Lower leg skin (tissue), 4 donors: ENCODE measurements around the gene APOL5. TPM values are rescaled to one million over a fixed set of nuclear protein-coding genes. Genes with fewer than 3 reads are reported as not detected.
"Not testable (repeated sequence)": the region's sequence is repeated elsewhere in the genome, so short reads cannot be mapped to it uniquely, and the experiment has no call there.

Experiments
- DNase-seq, 2 donors: peaks; one replicate each; pipeline ENCODE4 v3.0.0-alpha.2; 2019; ENCODE audit warnings: low spot score in 2 of 2
- H3K4me3 ChIP-seq: fragments of 200-600 bp; sonication (generic); 2 replicates; pipeline ENCODE4 v1.5.1; 2017; ENCODE audit warnings: mild to moderate bottlenecking, low read depth; ENCODE audit not compliant: poor library complexity, severe bottlenecking
- POLR2A ChIP-seq, 2 donors: fragments of 450-650 bp; IDR thresholded peaks; one replicate each; pipeline ENCODE4 v1.6.1; 2016 to 2017; ENCODE audit warnings: antibody characterized with exemption in 2 of 2, mild to moderate bottlenecking in 1 of 2, moderate library complexity in 1 of 2
- WGBS, 2 donors: methylation state at CpG; one replicate each; pipeline ENCODE4 v1.1.5; 2018; 5-methylcytosine and 5-hydroxymethylcytosine counted together
- intact Hi-C: fragments of 100-400 bp; cut with DNase I; formaldehyde crosslinking; loops from one replicate; pipeline ENCODE4 v1.15.0; 2023; ENCODE audit warnings: low total_unique reads
- total RNA-seq, 4 donors: library from RNA; depleted of rRNA; stranded (reverse); fragments of >200 nt; gene quantifications; one replicate each; pipeline ENCODE4 v1.1.0, GENCODE V29; 2016
- TF ChIP-seq, protein P1 (sequence below), 3 donors: fragments of 450-650 bp; IDR thresholded peaks; one replicate each; pipeline ENCODE4 v1.5.1; 2016; ENCODE audit warnings: antibody characterized with exemption in 3 of 3, mild to moderate bottlenecking in 3 of 3, moderate library complexity in 2 of 3

Gene APOL5
- total RNA-seq, 4 donors from 2014 or later, result not detected

DNA sequence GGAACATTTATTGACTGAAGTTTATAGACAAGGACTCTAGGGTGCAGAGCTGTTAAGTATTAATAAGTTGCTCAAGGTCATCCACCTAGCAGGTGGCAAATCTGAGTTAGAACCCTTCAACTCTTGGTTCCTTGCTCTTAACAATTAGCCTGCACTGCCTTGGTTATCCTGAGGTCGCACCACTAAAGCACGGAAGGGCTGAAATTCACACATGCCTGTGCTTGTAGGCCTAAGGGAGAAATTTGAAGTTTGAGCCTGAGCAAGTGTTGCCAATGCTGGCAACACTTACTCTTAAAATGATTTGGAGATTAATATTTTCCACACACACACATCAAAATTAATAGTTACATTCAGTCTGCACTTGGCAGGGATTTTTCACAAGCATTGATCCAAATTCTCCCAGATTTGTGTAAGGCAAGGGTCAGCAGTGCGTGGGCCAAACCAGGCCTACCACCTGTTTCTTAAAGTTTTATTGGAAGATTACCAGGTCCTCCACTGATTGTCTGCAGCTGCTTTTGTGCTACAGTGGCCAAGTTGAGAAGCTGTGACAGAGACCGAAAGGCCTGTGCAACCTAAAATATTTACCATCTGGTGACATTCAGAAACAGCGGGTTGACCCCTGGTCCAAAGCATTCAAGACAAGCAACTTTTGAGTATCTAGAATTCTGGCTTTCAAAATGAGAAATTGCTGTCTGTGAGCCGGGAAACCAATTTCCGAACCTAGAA is 16.3 kb downstream of the APOL5 start:
- TF ChIP-seq POLR2A (IDR thresholded peaks at IDR 0.05), result no peak
- TF ChIP-seq, protein P1, sequence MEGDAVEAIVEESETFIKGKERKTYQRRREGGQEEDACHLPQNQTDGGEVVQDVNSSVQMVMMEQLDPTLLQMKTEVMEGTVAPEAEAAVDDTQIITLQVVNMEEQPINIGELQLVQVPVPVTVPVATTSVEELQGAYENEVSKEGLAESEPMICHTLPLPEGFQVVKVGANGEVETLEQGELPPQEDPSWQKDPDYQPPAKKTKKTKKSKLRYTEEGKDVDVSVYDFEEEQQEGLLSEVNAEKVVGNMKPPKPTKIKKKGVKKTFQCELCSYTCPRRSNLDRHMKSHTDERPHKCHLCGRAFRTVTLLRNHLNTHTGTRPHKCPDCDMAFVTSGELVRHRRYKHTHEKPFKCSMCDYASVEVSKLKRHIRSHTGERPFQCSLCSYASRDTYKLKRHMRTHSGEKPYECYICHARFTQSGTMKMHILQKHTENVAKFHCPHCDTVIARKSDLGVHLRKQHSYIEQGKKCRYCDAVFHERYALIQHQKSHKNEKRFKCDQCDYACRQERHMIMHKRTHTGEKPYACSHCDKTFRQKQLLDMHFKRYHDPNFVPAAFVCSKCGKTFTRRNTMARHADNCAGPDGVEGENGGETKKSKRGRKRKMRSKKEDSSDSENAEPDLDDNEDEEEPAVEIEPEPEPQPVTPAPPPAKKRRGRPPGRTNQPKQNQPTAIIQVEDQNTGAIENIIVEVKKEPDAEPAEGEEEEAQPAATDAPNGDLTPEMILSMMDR (IDR thresholded peaks at IDR 0.05), result no peak
- WGBS, 2 donors, result 33 to 48% methylated on average over 7 of the region's 7 CpGs
- intact Hi-C loops, result loop anchor here (5.0 kb wide), 1 partner anchor 173 kb away; no protein-coding TSS in a partner anchor
- DNase-seq, result no peak
- no peak overlapping the region for H3K4me3 ChIP-seq

DNA sequence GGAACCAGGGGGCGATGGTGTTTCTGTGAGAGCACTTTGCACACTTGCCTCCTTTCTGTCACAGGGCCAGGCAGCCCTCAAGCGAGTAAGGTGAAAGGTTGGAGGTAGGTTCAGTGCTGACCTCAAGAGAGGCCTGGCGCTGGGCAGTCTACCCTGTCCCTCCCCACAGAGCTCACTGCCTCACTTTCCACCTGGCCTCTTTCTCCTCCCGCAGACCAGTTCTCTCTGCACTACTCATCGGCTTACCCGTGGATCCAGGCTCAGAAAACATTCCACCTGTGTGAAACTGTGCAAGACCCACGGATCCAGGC is 16.8 kb downstream of the APOL5 start:
- WGBS, 2 donors, result 75 to 81% methylated on average over 7 of the region's 7 CpGs
- no peak overlapping the region for H3K4me3 ChIP-seq
- TF ChIP-seq POLR2A (IDR thresholded peaks at IDR 0.05), result no peak
- TF ChIP-seq, protein P1 (IDR thresholded peaks at IDR 0.05), result no peak
- intact Hi-C loops, result loop anchor here (5.0 kb wide), 1 partner anchor 173 kb away; no protein-coding TSS in a partner anchor
- no peak for DNase-seq

DNA sequence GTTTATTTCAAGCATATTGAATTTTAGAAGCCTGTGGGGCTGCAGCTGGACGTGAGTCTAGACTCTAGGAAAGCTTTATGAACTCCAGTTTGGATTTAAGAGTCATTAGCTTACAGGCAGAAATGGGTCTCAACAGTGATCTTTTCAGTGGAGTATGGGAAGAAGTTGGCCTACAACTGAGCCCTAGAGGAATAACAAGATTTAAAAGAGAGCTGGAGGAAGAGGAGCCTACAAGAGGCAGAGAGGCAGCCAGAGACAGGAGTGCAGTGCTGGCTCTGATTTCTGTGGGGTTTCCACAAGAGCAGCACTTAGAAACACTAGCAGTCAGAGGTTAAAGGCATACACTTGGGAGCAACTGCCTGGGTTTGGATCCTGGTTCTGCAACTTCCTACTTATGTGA is 17.9 kb downstream of the APOL5 start:
- intact Hi-C loops, result no loop called here
- H3K4me3 ChIP-seq, result no peak overlapping the region
- 75 to 92% methylated on average over 1 of the region's 1 CpG for WGBS, 2 donors
- no peak for TF ChIP-seq POLR2A (IDR thresholded peaks at IDR 0.05)
- TF ChIP-seq, protein P1 (IDR thresholded peaks at IDR 0.05), result no peak
- no peak for DNase-seq

DNA sequence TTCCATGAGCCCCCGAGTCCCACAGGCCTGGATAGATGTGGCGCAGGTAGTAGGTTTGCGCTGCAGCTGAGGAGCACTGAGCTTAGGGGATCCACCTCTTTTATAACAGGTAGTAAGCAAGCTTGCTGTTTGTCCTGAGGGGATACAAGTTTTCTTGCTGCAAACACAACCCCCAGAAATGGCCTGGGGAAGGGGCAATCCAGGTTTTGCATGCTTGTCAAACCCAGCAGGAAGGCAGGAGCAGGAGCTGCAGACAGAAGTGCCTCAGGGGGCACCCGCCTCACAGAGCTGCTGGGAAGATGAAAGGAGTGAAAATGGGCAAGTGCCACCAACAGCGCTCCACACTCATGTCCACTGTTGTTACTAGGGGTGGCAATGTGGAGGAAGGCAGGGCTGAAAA is 18.5 kb downstream of the APOL5 start:
- no peak for DNase-seq
- H3K4me3 ChIP-seq, result no peak overlapping the region
- intact Hi-C loops, result no loop called here
- WGBS, 2 donors, result 90 to 91% methylated on average over 5 of the region's 5 CpGs
- TF ChIP-seq POLR2A (IDR thresholded peaks at IDR 0.05), result no peak
- TF ChIP-seq, protein P1 (IDR thresholded peaks at IDR 0.05), result no peak

- intact Hi-C loops, result no loop called here
- no peak for DNase-seq
- TF ChIP-seq, protein P1 (IDR thresholded peaks at IDR 0.05), result no peak
- TF ChIP-seq POLR2A (IDR thresholded peaks at IDR 0.05), result no peak
- WGBS, 2 donors, result 79 to 86% methylated on average over 11 to 12 of the region's 12 CpGs
- no peak overlapping the region for H3K4me3 ChIP-seq
Measured at GRCh38 chr22:35736701-35737100, 19.0 kb downstream of the APOL5 start.

GRCh38 chr22:35737886-35738285 is 20.2 kb downstream of the APOL5 start:
- DNase-seq, intact Hi-C loops, H3K4me3 ChIP-seq: not testable (repeated sequence)
- WGBS, 2 donors, result 92 to 97% methylated on average over 6 of the region's 6 CpGs
